Measurements from ENCODE around the gene CIAO1.
"Not testable (repeated sequence)": the region's sequence is repeated elsewhere in the genome, so short reads cannot be mapped to it uniquely, and the experiment has no call there.

Gene CIAO1

GRCh38 chr2:96265840-96266679, at the start of gene CIAO1, which contains the start of gene TMEM127:
Gene CIAO1 (plus strand): TSS chr2:96266225. CDS start chr2:96266351, 126 bp downstream.
Gene TMEM127 (minus strand): TSS chr2:96265997. CDS start chr2:96265381, 616 bp downstream.
- DNase-seq, result peak; percentile 97

GRCh38 chr2:96218508-96219131, 47.4 kb upstream of the CIAO1 start:
- DNase-seq, result no peak

- not testable (repeated sequence) for DNase-seq
Observed at GRCh38 chr2:96219959-96220358, 46.1 kb upstream of the CIAO1 start.

GRCh38 chr2:96221106-96221505, 44.9 kb upstream of the CIAO1 start:
- DNase-seq, result not testable (repeated sequence)

- no peak for DNase-seq
Observed at GRCh38 chr2:96225016-96225533, 41.0 kb upstream of the CIAO1 start.

- DNase-seq, result no peak
Observed at GRCh38 chr2:96231316-96231715, 34.7 kb upstream of the CIAO1 start.

- DNase-seq, result no peak
Observed at GRCh38 chr2:96233436-96233835, 32.6 kb upstream of the CIAO1 start.

GRCh38 chr2:96233880-96234316, 32.1 kb upstream of the CIAO1 start:
- no peak for DNase-seq

- DNase-seq, result no peak
Observed at GRCh38 chr2:96236882-96237281, 29.1 kb upstream of the CIAO1 start.

GRCh38 chr2:96238266-96238665, 27.8 kb upstream of the CIAO1 start:
- DNase-seq, result no peak

GRCh38 chr2:96239091-96239490, 26.9 kb upstream of the CIAO1 start:
- DNase-seq, result no peak

- DNase-seq, result no peak
Observed at GRCh38 chr2:96239745-96240264, 26.2 kb upstream of the CIAO1 start.

- no peak for DNase-seq
Observed at GRCh38 chr2:96240341-96241038, 25.5 kb upstream of the CIAO1 start.

- no peak for DNase-seq
Observed at GRCh38 chr2:96241227-96241626, 24.8 kb upstream of the CIAO1 start.

GRCh38 chr2:96241900-96242611, 24.0 kb upstream of the CIAO1 start:
- peak; percentile 50 for DNase-seq

GRCh38 chr2:96243843-96244242, 22.2 kb upstream of the CIAO1 start:
- no peak for DNase-seq

GRCh38 chr2:96245609-96246390, 20.2 kb upstream of the CIAO1 start:
- no peak for DNase-seq

- DNase-seq, result no peak
Observed at GRCh38 chr2:96247009-96247408, 19.0 kb upstream of the CIAO1 start.

GRCh38 chr2:96247896-96248295, 18.1 kb upstream of the CIAO1 start:
- DNase-seq, result no peak

GRCh38 chr2:96248624-96249023, 17.4 kb upstream of the CIAO1 start:
- no peak for DNase-seq

GRCh38 chr2:96249654-96250053, 16.4 kb upstream of the CIAO1 start:
- no peak for DNase-seq

- DNase-seq, result no peak
Observed at GRCh38 chr2:96250188-96250587, 15.8 kb upstream of the CIAO1 start.

Data from activated CD4-positive, CD25-positive, alpha-beta regulatory T cell treated with anti-CD3 and anti-CD28 coated beads, Interleukin-2, amount 50 U/mL, for 72 hours (primary cell).